NCI-H146 (cell line): Measurements from ENCODE around the gene CASK.

Experiments used
- DNase-seq: peaks from one replicate; lab custom pipeline; 2025; lab: John Stamatoyannopoulos, UW

Gene CASK

DNA sequence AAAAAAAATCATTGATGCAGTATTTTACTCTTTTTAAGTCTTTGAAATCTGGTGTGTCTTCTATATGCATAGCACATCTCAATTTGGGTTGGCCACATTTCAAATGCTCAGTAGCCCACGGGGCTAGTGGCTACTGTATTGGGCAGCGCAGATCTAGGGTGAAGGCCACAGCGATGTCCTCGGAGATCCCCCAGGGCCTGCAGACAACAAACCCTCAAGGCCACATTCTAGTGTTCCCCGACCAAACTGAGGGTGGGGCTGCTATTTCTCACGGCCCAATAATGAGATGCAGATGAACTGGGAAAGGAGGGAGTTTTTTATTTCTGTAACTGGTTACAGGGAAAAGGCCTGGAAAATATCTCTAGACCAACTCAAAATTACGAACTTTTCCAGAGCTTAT, 452.6 kb downstream of the CASK start:
- no peak for DNase-seq

DNA sequence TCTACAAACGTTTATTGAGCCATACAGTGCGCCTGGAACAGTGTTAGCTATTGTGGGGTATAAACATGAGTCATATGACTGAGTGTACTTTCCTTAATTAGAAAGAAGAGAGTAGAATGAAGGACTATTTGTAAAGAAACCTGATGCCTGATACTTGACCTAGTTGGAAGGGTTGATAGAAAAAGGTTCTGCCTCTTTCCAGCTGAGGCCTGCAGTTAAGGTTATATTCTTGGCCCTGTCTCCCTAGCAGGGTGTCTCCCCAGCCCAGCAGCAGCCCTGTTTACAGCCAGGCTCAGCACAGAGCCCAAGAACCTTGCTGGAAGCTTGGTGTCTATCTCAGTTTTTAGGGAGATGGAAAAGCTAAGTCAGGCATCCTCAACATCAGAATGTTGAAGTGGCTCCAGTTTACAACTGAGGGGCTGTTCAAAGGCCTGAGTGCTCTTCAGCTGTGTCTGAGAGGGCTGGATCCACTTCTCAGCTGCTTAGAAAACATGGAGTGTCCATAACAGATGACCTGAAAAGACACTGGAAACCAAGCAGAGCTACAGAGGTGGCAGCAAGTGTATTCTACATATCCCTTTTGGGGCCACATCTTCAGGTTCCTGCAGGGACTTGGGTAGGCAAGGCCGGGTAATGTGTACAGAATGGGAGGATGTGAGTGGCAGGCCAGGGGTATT, 454.6 kb downstream of the CASK start:
- peak; percentile 48 for DNase-seq
